CD4-positive, CD25-positive, alpha-beta regulatory T cell (primary cell): ENCODE results near the gene TIMMDC1. TPM values are rescaled to one million over a fixed set of nuclear protein-coding genes. Genes with fewer than 3 reads are reported as not detected.

Source experiments
- ATAC-seq, 2 donors: fragments of 150-1000 bp; cut with Tn5 transposase; one replicate each; pipeline ENCODE4 v1.10.0; 2021; ENCODE audit warnings: low read depth in 2 of 2, moderate number of reproducible peaks in 2 of 2, moderate library complexity in 1 of 2
- DNase-seq, 3 donors: peaks; one replicate each; pipeline versions ENCODE4 v3.0.0 to v3.0.0-alpha.2; 2012 to 2022; ENCODE audit warnings: mixed read lengths in 1 of 3
- H3K27ac ChIP-seq: one replicate; pipeline ENCODE4 v1.7.0; 2013; ENCODE audit warnings: mild to moderate bottlenecking, low read length; ENCODE audit not compliant: insufficient read depth, poor library complexity, severe bottlenecking
- H3K27me3 ChIP-seq: one replicate; pipeline ENCODE4 v1.7.0; 2013; ENCODE audit warnings: low read length; ENCODE audit not compliant: control insufficient read depth, insufficient read depth
- H3K36me3 ChIP-seq: one replicate; pipeline ENCODE4 v1.7.0; 2013; ENCODE audit warnings: mild to moderate bottlenecking, low read length, moderate library complexity; ENCODE audit not compliant: control insufficient read depth, insufficient read depth
- H3K4me1 ChIP-seq: 2 replicates; pipeline ENCODE4 v1.7.0; 2013; ENCODE audit warnings: mild to moderate bottlenecking, low read length; ENCODE audit not compliant: insufficient read depth, control insufficient read depth, poor library complexity, severe bottlenecking
- H3K4me3 ChIP-seq: one replicate; pipeline ENCODE4 v1.7.0; 2013; ENCODE audit warnings: low read depth, mild to moderate bottlenecking, low read length, moderate library complexity
- H3K9me3 ChIP-seq, 2 experiments: 1 replicate in 1 of 2; 2 replicates in 1 of 2; pipeline ENCODE4 v1.7.0; 2013; ENCODE audit warnings: low read length in 2 of 2, mild to moderate bottlenecking in 1 of 2, moderate library complexity in 1 of 2; ENCODE audit not compliant: control insufficient read depth in 2 of 2
- H3K27ac Mint-ChIP-seq, 3 donors: one replicate each; pipeline ENCODE4 v1.8.0; 2020 to 2022; ENCODE audit warnings: mild to moderate bottlenecking in 3 of 3, mixed read lengths in 3 of 3, moderate library complexity in 2 of 3
- H3K27me3 Mint-ChIP-seq: one replicate; pipeline ENCODE4 v1.8.0; 2022; ENCODE audit warnings: mild to moderate bottlenecking, mixed read lengths
- H3K36me3 Mint-ChIP-seq: one replicate; pipeline ENCODE4 v1.8.0; 2020; ENCODE audit warnings: mixed read lengths
- H3K4me1 Mint-ChIP-seq, 4 donors: one replicate each; pipeline ENCODE4 v1.8.0; 2020 to 2022; ENCODE audit warnings: mixed read lengths in 4 of 4, mild to moderate bottlenecking in 1 of 4
- H3K4me3 Mint-ChIP-seq, 4 donors: one replicate each; pipeline ENCODE4 v1.8.0; 2020 to 2022; ENCODE audit warnings: mild to moderate bottlenecking in 4 of 4, mixed read lengths in 4 of 4, moderate library complexity in 3 of 4
- H3K9me3 Mint-ChIP-seq, 7 donors: one replicate each; pipeline ENCODE4 v1.8.0; 2020 to 2022; ENCODE audit warnings: mixed read lengths in 7 of 7, mild to moderate bottlenecking in 3 of 7, moderate library complexity in 2 of 7
- polyA plus RNA-seq, 4 donors: library from polyadenylated mRNA; unstranded; fragments of 300-500 nt; fragmentation: Illumina TruSeq; gene quantifications; one replicate each; pipeline ENCODE4 v1.2.3, GENCODE V29; 2021
- total RNA-seq: library from RNA; stranded (reverse); gene quantifications from one replicate; pipeline ENCODE4 v1.2.3, GENCODE V29; 2022

TIMMDC1 gene
- total and polyA plus RNA-seq, 5 donors from 2014 or later: 42.1 to 88.8 (median 65.7) TPM

DNA sequence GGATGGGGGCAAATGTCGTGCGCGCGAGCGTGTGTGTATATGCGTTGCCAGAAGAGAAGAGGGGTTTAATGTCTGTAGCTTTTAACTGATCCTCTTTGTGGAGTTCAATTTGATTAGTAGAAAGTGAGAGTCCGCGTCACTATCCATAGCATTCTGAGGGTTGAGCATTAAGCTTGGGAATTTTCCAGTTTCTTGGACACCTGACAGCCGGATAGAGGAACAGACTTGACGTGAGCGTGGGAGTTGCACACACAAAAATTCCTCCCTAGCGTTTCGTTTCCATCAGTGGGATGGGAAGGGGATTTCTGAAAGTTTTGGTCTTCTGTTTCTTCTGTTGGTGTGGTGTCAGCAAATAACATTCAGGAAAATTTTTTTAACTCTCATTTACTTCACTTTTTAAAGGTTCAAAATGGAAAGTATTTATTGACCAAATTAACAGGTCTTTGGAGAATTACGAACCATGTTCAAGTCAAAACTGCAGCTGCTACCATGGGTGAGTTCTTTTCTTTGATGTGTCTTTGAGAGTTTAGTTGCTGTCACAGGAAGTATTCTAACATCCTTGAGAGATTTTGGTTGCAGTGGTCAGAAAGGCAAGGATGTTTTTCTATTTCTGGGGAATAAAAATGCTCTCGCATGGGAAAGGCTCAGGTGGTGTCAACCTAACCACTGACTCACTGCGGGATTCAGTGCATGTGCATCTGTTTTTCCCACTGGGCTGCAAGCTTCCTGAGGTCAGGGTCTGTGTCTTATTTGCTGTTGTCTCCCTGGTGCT, 28.7 kb upstream of the TIMMDC1 start:
- DNase-seq: peak in 2 of 3 donors; percentile 23 to 64
- Histone ChIP-seq H3K27ac (peak overlapping the region; percentile 81), H3K27me3 (no peaks in the 10 kb centered on the region), H3K4me3 (peak overlapping the region; percentile 96), H3K9me3 (no peaks in the 10 kb centered on the region), H3K4me1 (peaks cover 19% of the 10 kb centered on the region), H3K36me3 (peaks cover 31% of the 10 kb centered on the region)
- no peaks in the 10 kb centered on the region for H3K27me3 Mint-ChIP-seq
- peaks cover 15 to 33% (median 22%) of the 10 kb centered on the region in 4 donors for H3K4me1 Mint-ChIP-seq
- ATAC-seq: no peak
- H3K9me3 Mint-ChIP-seq: no peaks in the 10 kb centered on the region
- H3K27ac Mint-ChIP-seq: peak overlapping the region; percentile 87 to 91 (median 91)
- peak overlapping the region; percentile 89 to 96 (median 95) for H3K4me3 Mint-ChIP-seq
- peaks cover 13% of the 10 kb centered on the region for H3K36me3 Mint-ChIP-seq

- H3K27me3 ChIP-seq: no peaks in the 10 kb centered on the region
- DNase-seq: no peak
- H3K36me3 Mint-ChIP-seq: peaks cover 18% of the 10 kb centered on the region
- peaks cover 18% of the 10 kb centered on the region for H3K4me1 ChIP-seq
- H3K27ac ChIP-seq: no peak overlapping the region
- H3K36me3 ChIP-seq: peaks cover 38% of the 10 kb centered on the region
- H3K4me3 Mint-ChIP-seq: peak overlapping the region; percentile 43 to 96 (median 76)
- peaks cover 15 to 33% (median 22%) of the 10 kb centered on the region in 4 donors for H3K4me1 Mint-ChIP-seq
- H3K9me3 ChIP-seq: no peaks in the 10 kb centered on the region
- H3K4me3 ChIP-seq: peak overlapping the region; percentile 10
- H3K27me3 Mint-ChIP-seq: no peaks in the 10 kb centered on the region
- H3K9me3 Mint-ChIP-seq: no peaks in the 10 kb centered on the region
- no peak for ATAC-seq
- peak overlapping the region; percentile 1 to 68 (median 57) for H3K27ac Mint-ChIP-seq
Observed at GRCh38 chr3:119470866-119471265, 27.5 kb upstream of the TIMMDC1 start.

- Mint-ChIP-seq H3K4me1 (peaks cover 0 to 18% (median 6%) of the 10 kb centered on the region in 4 donors), H3K27ac (no peak overlapping the region), H3K4me3 (no peak overlapping the region), H3K36me3 (peaks cover 57% of the 10 kb centered on the region), H3K9me3 (no peaks in the 10 kb centered on the region), H3K27me3 (no peaks in the 10 kb centered on the region)
- H3K27ac ChIP-seq: no peak overlapping the region
- no peak overlapping the region for H3K4me3 ChIP-seq
- no peaks in the 10 kb centered on the region for H3K9me3 ChIP-seq
- no peaks in the 10 kb centered on the region for H3K4me1 ChIP-seq
- DNase-seq (no peak), ATAC-seq (no peak)
- H3K36me3 ChIP-seq: peaks cover 67% of the 10 kb centered on the region
- no peaks in the 10 kb centered on the region for H3K27me3 ChIP-seq
Observed at GRCh38 chr3:119481079-119481478, 17.3 kb upstream of the TIMMDC1 start.

GRCh38 chr3:119483101-119483500, 15.2 kb upstream of the TIMMDC1 start:
- H3K4me3 ChIP-seq: no peak overlapping the region
- no peaks in the 10 kb centered on the region for H3K4me1 ChIP-seq
- ATAC-seq (no peak), DNase-seq (no peak)
- H3K27me3 ChIP-seq: no peaks in the 10 kb centered on the region
- H3K9me3 ChIP-seq: no peaks in the 10 kb centered on the region
- Mint-ChIP-seq H3K4me3 (no peak overlapping the region), H3K9me3 (no peaks in the 10 kb centered on the region), H3K27me3 (no peaks in the 10 kb centered on the region), H3K4me1 (peaks cover 0 to 18% (median 3%) of the 10 kb centered on the region in 4 donors), H3K36me3 (peaks cover 50% of the 10 kb centered on the region), H3K27ac (no peak overlapping the region)
- H3K27ac ChIP-seq: no peak overlapping the region
- peaks cover 68% of the 10 kb centered on the region for H3K36me3 ChIP-seq

- DNase-seq (no peak), ATAC-seq (no peak)
- H3K9me3 Mint-ChIP-seq: no peaks in the 10 kb centered on the region
- H3K27ac Mint-ChIP-seq: no peak overlapping the region
- Histone ChIP-seq H3K27me3 (no peaks in the 10 kb centered on the region), H3K4me1 (no peaks in the 10 kb centered on the region), H3K36me3 (peaks cover 69% of the 10 kb centered on the region), H3K27ac (no peak overlapping the region), H3K4me3 (no peak overlapping the region), H3K9me3 (no peaks in the 10 kb centered on the region)
- no peak overlapping the region for H3K4me3 Mint-ChIP-seq
- H3K27me3 Mint-ChIP-seq: no peaks in the 10 kb centered on the region
- peaks cover 2 to 13% (median 3%) of the 10 kb centered on the region in 4 donors for H3K4me1 Mint-ChIP-seq
- peaks cover 49% of the 10 kb centered on the region for H3K36me3 Mint-ChIP-seq
Observed at GRCh38 chr3:119485563-119485962, 12.8 kb upstream of the TIMMDC1 start.

DNA sequence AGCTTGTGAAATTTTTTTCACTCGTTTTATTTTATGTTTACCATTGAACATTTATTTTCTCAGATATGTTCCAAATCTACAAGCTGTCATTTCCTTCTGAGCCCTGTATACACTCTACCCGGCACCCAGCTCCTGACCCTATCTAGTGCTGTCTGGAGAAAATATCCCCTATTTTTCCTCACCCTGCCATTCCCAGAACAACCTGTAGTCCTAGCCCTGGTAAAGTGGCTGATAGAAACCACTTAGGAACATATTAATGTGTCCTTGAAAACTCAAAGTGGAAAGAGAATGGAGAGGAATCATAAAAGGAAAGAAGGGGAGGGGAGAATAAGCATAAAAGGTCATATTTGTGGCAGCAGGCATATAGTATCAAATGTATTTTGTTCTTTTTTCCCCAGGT, 8.2 kb upstream of the TIMMDC1 start:
- DNase-seq (no peak), ATAC-seq (no peak)
- H3K4me3 ChIP-seq: no peak overlapping the region
- peaks cover 2 to 5% (median 4%) of the 10 kb centered on the region in 4 donors for H3K4me1 Mint-ChIP-seq
- peak overlapping the region in 2 of 3 donors; percentile 8 to 49 for H3K27ac Mint-ChIP-seq
- no peak overlapping the region for H3K27ac ChIP-seq
- H3K4me3 Mint-ChIP-seq: no peak overlapping the region
- H3K36me3 Mint-ChIP-seq: peaks cover 35% of the 10 kb centered on the region
- no peaks in the 10 kb centered on the region for H3K9me3 ChIP-seq
- H3K27me3 Mint-ChIP-seq: no peaks in the 10 kb centered on the region
- no peaks in the 10 kb centered on the region for H3K4me1 ChIP-seq
- peaks cover 48% of the 10 kb centered on the region for H3K36me3 ChIP-seq
- no peaks in the 10 kb centered on the region for H3K9me3 Mint-ChIP-seq
- H3K27me3 ChIP-seq: no peaks in the 10 kb centered on the region

DNA sequence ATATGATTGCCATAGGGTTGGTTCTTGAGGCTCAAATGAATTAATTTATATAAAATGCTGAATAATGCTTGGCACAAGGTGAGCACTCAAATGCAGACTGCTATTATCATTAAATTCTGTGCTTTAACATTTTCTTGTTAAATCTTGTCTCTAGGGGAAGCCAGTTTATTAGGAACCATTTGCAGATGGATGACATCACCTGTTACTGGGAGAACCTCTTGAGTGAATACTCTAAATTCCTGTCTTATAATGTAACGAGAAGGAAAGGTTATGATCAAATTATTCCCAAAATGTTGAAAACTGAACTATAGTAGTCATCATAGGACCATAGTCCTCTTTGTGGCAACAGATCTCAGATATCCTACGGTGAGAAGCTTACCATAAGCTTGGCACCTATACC, 6.2 kb upstream of the TIMMDC1 start:
- no peak for DNase-seq
- Histone ChIP-seq H3K27ac (no peak overlapping the region), H3K27me3 (no peaks in the 10 kb centered on the region), H3K4me3 (no peak overlapping the region), H3K36me3 (peaks cover 31% of the 10 kb centered on the region), H3K9me3 (no peaks in the 10 kb centered on the region), H3K4me1 (no peaks in the 10 kb centered on the region)
- Mint-ChIP-seq H3K9me3 (no peaks in the 10 kb centered on the region), H3K4me1 (peaks cover 2 to 5% (median 4%) of the 10 kb centered on the region in 4 donors), H3K4me3 (no peak overlapping the region), H3K36me3 (peaks cover 22% of the 10 kb centered on the region), H3K27me3 (no peaks in the 10 kb centered on the region), H3K27ac (no peak overlapping the region)
- ATAC-seq: no peak

GRCh38 chr3:119492810-119493209, 5.5 kb upstream of the TIMMDC1 start:
- Mint-ChIP-seq H3K4me3 (no peak overlapping the region), H3K36me3 (peaks cover 22% of the 10 kb centered on the region), H3K27me3 (no peaks in the 10 kb centered on the region), H3K27ac (peak overlapping the region in 1 of 3 donors; percentile 71), H3K4me1 (peaks cover 5 to 11% (median 8%) of the 10 kb centered on the region in 4 donors), H3K9me3 (no peaks in the 10 kb centered on the region)
- DNase-seq (no peak), ATAC-seq (no peak)
- Histone ChIP-seq H3K4me3 (no peak overlapping the region), H3K27me3 (no peaks in the 10 kb centered on the region), H3K36me3 (peaks cover 29% of the 10 kb centered on the region), H3K4me1 (no peaks in the 10 kb centered on the region), H3K9me3 (no peaks in the 10 kb centered on the region), H3K27ac (no peak overlapping the region)
